Measurements from ENCODE around the gene ITPKA.

GRCh38 chr15:41483115-41483514 lies 10.6 kb upstream of the ITPKA start:
- TF ChIP-seq EZH2 (IDR thresholded peaks at IDR 0.05; ENCODE audit: insufficient read depth, poor library complexity, severe bottlenecking) = no peak
- TF ChIP-seq EZH2phosphoT487 (IDR thresholded peaks at IDR 0.05; ENCODE audit: insufficient read depth, low read depth) = no peak
